ENCODE data around the gene TEX52. TPM values are rescaled to one million over a fixed set of nuclear protein-coding genes. Genes with fewer than 3 reads are reported as not detected.

TEX52 gene
- total RNA-seq, 6 experiments from 2014 or later = not detected

- Mint-ChIP-seq H3K9me3 (no peaks in the 10 kb centered on the region), H3K36me3 (ENCODE audit: low read depth) (peaks cover 27% of the 10 kb centered on the region; the same call in 1 of the 2 replicates), H3K27ac (no peak overlapping the region), H3K4me3 (no peak overlapping the region), H3K4me1 (ENCODE audit: low read depth) (peaks cover under 1% of the 10 kb centered on the region; the same call in 1 of the 2 replicates), H3K27me3 (ENCODE audit: insufficient read depth) (peaks cover 1% of the 10 kb centered on the region)
- no peak for TF ChIP-seq CTCF (IDR thresholded peaks at IDR 0.05)
- DNase-seq = no peak
These were observed 36.4 kb downstream of the TEX52 start for GRCh38 chr12:2820432-2820831.

GRCh38 chr12:2819810-2820209 is 37.0 kb downstream of the TEX52 start:
- no peak for TF ChIP-seq CTCF (IDR thresholded peaks at IDR 0.05)
- DNase-seq = no peak
- no peak overlapping the region for H3K4me3 Mint-ChIP-seq
- H3K27me3 Mint-ChIP-seq (ENCODE audit: insufficient read depth) = peaks cover 1% of the 10 kb centered on the region
- H3K36me3 Mint-ChIP-seq (ENCODE audit: low read depth) = peaks cover 21% of the 10 kb centered on the region; the same call in 1 of the 2 replicates
- H3K4me1 Mint-ChIP-seq (ENCODE audit: low read depth) = peaks cover 5% of the 10 kb centered on the region; the same call in 1 of the 2 replicates
- H3K9me3 Mint-ChIP-seq = no peaks in the 10 kb centered on the region
- H3K27ac Mint-ChIP-seq = no peak overlapping the region

GRCh38 chr12:2813214-2814185 is 43.3 kb downstream of the TEX52 start:
- peak; percentile 66 for DNase-seq
- H3K4me3 Mint-ChIP-seq = peak overlapping the region; percentile 98
- peak overlapping the region; percentile 98 for H3K27ac Mint-ChIP-seq
- H3K9me3 Mint-ChIP-seq = no peaks in the 10 kb centered on the region
- H3K4me1 Mint-ChIP-seq (ENCODE audit: low read depth) = peaks cover 22% of the 10 kb centered on the region
- TF ChIP-seq CTCF (IDR thresholded peaks at IDR 0.05) = peak; percentile 84
- H3K27me3 Mint-ChIP-seq (ENCODE audit: insufficient read depth) = peaks cover 2% of the 10 kb centered on the region; the same call in 1 of the 2 replicates
- H3K36me3 Mint-ChIP-seq (ENCODE audit: low read depth) = 0 out of 2 replicates have a peak, but pooled peaks cover 6% of the 10 kb centered on the region

- no peak for TF ChIP-seq CTCF (IDR thresholded peaks at IDR 0.05)
- Mint-ChIP-seq H3K4me1 (ENCODE audit: low read depth) (peaks cover 22% of the 10 kb centered on the region), H3K27me3 (ENCODE audit: insufficient read depth) (peaks cover 2% of the 10 kb centered on the region; the same call in 1 of the 2 replicates)
These were observed 44.3 kb downstream of the TEX52 start, which contains the start of gene ITFG2 for GRCh38 chr12:2812290-2813213. Gene ITFG2 (plus strand): TSS chr12:2812668. CDS start chr12:2812761, 93 bp downstream.

GRCh38 chr12:2811801-2812200 is 45.0 kb downstream of the TEX52 start:
- peak overlapping the region; percentile 98 for H3K4me3 Mint-ChIP-seq
- no peak for TF ChIP-seq CTCF (IDR thresholded peaks at IDR 0.05)
- no peak for DNase-seq
- H3K9me3 Mint-ChIP-seq = no peaks in the 10 kb centered on the region
- H3K4me1 Mint-ChIP-seq (ENCODE audit: low read depth) = peaks cover 22% of the 10 kb centered on the region
- H3K36me3 Mint-ChIP-seq (ENCODE audit: low read depth) = 0 out of 2 replicates have a peak, but pooled peaks cover 5% of the 10 kb centered on the region
- no peak overlapping the region; the same call in 1 of the 2 replicates for H3K27ac Mint-ChIP-seq
- peaks cover 2% of the 10 kb centered on the region; the same call in 1 of the 2 replicates for H3K27me3 Mint-ChIP-seq (ENCODE audit: insufficient read depth)

More at GRCh38 chr12:2812290-2813213, 44.3 kb downstream of the TEX52 start, which contains the start of gene ITFG2:
- no peaks in the 10 kb centered on the region for H3K9me3 Mint-ChIP-seq
- 0 out of 2 replicates have a peak, but pooled peaks cover under 1% of the 10 kb centered on the region for H3K36me3 Mint-ChIP-seq (ENCODE audit: low read depth)
- H3K4me3 Mint-ChIP-seq = peak within 1 kb of the TSS; percentile 98
- DNase-seq = peak; percentile 98
- peak within 1 kb of the TSS; percentile 98 for H3K27ac Mint-ChIP-seq

Data from HFFc6 (cell line).